ENCODE measurements around the gene ADCYAP1. TPM values are rescaled to one million over a fixed set of nuclear protein-coding genes. Genes with fewer than 3 reads are reported as not detected.

ADCYAP1 gene
- total and polyA plus RNA-seq, 12 donors = 0.09 to 2.7 (median 0.17) TPM; not detected in 2

DNA sequence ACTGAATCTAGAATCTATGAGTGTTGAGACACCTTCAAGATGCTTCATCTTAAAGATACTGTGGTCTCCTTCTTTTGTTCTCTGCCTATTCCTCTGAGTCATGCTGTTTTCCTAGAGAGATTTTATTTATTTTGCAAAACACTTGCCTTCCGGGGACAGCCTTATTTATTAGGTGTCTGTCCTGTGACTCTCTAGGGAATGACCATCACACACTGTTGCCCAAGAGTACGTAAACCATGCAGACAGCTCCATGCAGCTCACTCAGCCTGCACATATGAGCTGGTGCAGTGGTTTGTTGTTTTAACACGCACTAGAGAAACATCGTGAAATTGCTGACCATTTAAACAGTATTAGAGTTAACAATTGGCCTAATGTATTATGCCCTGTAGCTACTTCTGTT lies 12.4 kb upstream of the ADCYAP1 start:
- Histone ChIP-seq H3K27me3 (peaks cover 0 to 52% (median 10%) of the 10 kb centered on the region in 7 donors), H3K4me1 (no peaks in the 10 kb centered on the region), H3K36me3 (no peaks in the 10 kb centered on the region), H3K4me3 (no peak overlapping the region), H3K27ac (no peak overlapping the region), H3K9me3 (no peaks in the 10 kb centered on the region)
- ATAC-seq (no peak), DNase-seq (no peak)
- TF ChIP-seq, protein P1, sequence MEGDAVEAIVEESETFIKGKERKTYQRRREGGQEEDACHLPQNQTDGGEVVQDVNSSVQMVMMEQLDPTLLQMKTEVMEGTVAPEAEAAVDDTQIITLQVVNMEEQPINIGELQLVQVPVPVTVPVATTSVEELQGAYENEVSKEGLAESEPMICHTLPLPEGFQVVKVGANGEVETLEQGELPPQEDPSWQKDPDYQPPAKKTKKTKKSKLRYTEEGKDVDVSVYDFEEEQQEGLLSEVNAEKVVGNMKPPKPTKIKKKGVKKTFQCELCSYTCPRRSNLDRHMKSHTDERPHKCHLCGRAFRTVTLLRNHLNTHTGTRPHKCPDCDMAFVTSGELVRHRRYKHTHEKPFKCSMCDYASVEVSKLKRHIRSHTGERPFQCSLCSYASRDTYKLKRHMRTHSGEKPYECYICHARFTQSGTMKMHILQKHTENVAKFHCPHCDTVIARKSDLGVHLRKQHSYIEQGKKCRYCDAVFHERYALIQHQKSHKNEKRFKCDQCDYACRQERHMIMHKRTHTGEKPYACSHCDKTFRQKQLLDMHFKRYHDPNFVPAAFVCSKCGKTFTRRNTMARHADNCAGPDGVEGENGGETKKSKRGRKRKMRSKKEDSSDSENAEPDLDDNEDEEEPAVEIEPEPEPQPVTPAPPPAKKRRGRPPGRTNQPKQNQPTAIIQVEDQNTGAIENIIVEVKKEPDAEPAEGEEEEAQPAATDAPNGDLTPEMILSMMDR (IDR thresholded peaks at IDR 0.05) = no peak
- intact Hi-C loops (cut with DNase I) = no loop called here
- WGBS, 2 donors = 62 to 83% methylated on average over 4 of the region's 4 CpGs

DNA sequence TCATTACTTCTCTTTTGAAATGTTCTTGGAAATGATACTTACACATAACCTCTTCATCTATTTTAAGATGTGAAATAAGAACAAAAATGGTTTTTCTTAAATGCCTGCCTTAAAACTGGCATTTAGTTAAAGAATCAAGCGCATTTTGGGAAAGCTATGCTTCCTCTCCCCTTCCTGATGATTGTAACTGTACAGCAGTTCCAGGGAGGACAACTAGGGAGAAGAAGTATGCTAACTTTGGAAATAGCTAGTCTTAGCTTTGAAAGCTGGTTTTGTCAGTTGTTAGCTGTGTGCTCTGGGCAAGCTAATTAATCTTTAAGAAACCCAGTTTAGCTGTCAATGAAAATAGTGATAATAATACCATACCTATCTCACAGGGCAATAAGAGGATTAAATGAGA lies 8.4 kb upstream of the ADCYAP1 start:
- Histone ChIP-seq H3K9me3 (no peaks in the 10 kb centered on the region), H3K36me3 (no peaks in the 10 kb centered on the region), H3K27me3 (peaks cover 0 to 78% (median 45%) of the 10 kb centered on the region in 7 donors), H3K4me1 (no peaks in the 10 kb centered on the region), H3K4me3 (no peak overlapping the region), H3K27ac (no peak overlapping the region)
- WGBS, 2 donors = 70 to 72% methylated on average over 1 of the region's 1 CpG
- DNase-seq = no peak
- intact Hi-C loops (cut with DNase I) = no loop called here
- ATAC-seq = no peak
- TF ChIP-seq, protein P1 (IDR thresholded peaks at IDR 0.05) = no peak

DNA sequence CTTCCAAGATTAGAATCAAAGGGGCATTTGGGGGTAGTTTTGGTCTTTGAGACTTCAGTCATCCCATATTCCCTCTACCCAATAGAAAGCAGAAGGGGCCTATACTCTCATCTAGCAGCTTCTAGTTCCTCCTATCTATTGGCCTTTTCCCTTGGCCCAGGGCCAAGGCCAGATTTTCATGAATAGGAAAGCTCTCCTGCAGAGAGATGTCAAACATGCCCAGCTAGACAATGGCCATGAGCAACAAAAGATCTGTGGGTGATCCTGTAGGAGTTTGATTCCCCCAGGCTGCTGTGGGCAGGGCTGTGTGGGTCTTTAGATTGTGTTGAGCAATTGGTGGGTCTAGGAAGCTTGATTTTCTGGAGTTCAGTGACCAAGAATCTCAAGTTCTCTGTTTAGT lies 2.9 kb upstream of the ADCYAP1 start:
- TF ChIP-seq, protein P1 (IDR thresholded peaks at IDR 0.05) = no peak
- Histone ChIP-seq H3K4me3 (no peak overlapping the region), H3K36me3 (no peaks in the 10 kb centered on the region), H3K27me3 (peaks cover 26 to 96% (median 79%) of the 10 kb centered on the region in 7 donors), H3K27ac (no peak overlapping the region), H3K9me3 (no peaks in the 10 kb centered on the region), H3K4me1 (peaks cover 2 to 23% (median 17%) of the 10 kb centered on the region in 9 donors)
- intact Hi-C loops (cut with DNase I) = no loop called here
- no peak for DNase-seq
- ATAC-seq = no peak

DNA sequence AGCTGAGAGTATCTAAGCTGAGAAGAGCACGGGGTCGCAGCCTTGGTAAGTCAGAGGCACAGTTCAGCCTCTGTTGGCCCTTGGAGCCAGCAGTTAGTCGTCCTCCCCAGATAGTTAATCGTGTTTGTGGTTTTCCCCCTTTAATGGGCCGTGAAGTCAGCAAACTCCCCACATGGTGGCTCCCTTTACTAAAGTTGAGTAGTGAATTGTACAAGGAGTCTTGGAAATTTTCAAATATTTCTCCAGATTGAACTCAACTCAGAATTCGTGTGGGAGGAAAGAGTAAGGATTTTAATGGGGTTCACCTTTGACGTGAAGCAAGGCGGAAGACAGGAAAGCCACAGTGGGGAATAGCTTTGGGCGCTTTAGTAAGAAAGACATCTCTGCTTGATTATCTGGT lies 2.4 kb upstream of the ADCYAP1 start:
- TF ChIP-seq, protein P1 (IDR thresholded peaks at IDR 0.05) = peak in 3 of 9 donors; percentile 9 to 15 (median 9)
- Histone ChIP-seq H3K27ac (no peak overlapping the region), H3K27me3 (peaks cover 30 to 98% (median 84%) of the 10 kb centered on the region in 7 donors), H3K4me3 (no peak overlapping the region), H3K9me3 (no peaks in the 10 kb centered on the region), H3K36me3 (no peaks in the 10 kb centered on the region), H3K4me1 (peaks cover 6 to 28% (median 22%) of the 10 kb centered on the region in 9 donors)
- WGBS, 2 donors = 17 to 23% methylated on average over 9 of the region's 9 CpGs
- no peak for ATAC-seq
- DNase-seq = no peak
- intact Hi-C loops (cut with DNase I) = no loop called here
